Activated naive CD4-positive, alpha-beta T cell treated with anti-CD3 and anti-CD28 coated beads, Interleukin-2, amount 50 U/mL, for 16 hours (primary cell): ENCODE measurements around the gene DHRS9.

Experiments used
- DNase-seq: peaks from one replicate; pipeline ENCODE4 v3.0.0-alpha.2; 2020

DHRS9 gene

DNA sequence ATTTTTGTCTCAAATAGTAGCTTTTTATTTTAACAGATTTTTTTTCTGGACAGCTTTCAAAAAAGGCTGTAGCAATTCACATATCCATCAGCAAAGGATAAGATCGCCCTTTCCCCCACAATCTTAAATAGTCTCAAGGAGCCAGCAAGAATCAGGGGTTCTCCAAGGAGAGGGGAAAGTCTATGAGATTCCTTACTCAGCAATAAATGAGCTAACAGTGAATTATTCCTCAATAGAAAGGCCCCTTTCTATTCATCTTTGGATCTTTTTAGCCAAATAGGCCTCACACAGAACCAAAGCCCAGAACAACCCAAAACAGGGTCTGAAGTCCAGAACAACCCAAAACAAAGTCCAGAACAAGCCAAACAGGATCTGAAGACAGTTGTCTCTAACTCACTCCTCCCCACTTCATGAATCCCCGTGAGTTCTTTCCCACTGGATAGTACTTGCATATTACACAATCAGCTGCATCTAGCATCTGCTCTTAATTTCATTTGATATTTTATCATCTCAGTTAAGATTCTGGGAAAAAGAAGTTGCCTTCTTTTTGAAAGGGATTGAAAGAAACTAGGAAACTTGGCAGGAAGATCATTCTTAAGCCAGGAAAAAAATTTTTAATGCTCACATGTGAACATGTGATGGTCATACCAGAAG is 3.4 kb upstream of the DHRS9 start:
- no peak for DNase-seq

GRCh38 chr2:169066897-169067296 is 2.5 kb upstream of the DHRS9 start:
- DNase-seq: no peak

DNA sequence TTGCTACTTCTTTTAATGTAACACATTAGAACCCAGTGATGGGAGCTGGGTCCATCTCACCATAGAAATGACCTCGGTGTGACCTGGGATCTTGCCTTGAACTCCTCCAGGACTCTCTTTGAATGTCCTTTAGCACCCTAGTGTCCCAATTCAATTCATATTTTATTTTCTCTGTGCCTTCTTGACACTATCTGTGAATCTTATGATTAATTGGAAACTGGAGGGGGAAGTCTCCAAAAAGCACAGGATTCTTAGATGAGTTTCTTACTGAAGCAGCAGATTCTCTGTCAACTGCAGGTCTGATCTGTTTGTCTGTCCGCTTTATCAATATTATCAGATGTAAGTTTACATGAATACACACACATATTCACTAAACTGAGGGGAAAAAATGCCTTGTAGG is 470 bp downstream of the DHRS9 start:
- DNase-seq: no peak

DNA sequence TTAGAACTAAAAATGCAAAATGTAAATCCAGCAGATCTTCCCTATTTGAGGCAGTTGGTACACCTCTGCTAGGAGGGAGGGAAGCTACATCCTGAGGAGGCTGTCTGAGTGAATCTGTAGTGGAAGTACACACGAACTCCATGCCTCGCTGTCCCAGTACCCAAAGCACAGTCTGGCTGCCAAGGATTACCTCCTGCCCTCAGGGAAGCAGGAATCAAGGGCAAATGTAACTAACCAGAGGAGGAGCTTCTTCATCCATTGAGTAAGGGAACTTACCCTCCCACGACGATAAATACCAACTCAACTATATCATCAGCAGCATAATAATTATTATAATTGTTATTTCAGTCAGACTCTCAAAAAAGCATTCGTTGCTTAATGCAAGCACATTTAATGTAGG is 2.1 kb downstream of the DHRS9 start:
- no peak for DNase-seq

- no peak for DNase-seq
Observed at GRCh38 chr2:169072163-169072925, 3.0 kb downstream of the DHRS9 start.

- DNase-seq: no peak
Observed at GRCh38 chr2:169073211-169073962, 4.0 kb downstream of the DHRS9 start.

DNA sequence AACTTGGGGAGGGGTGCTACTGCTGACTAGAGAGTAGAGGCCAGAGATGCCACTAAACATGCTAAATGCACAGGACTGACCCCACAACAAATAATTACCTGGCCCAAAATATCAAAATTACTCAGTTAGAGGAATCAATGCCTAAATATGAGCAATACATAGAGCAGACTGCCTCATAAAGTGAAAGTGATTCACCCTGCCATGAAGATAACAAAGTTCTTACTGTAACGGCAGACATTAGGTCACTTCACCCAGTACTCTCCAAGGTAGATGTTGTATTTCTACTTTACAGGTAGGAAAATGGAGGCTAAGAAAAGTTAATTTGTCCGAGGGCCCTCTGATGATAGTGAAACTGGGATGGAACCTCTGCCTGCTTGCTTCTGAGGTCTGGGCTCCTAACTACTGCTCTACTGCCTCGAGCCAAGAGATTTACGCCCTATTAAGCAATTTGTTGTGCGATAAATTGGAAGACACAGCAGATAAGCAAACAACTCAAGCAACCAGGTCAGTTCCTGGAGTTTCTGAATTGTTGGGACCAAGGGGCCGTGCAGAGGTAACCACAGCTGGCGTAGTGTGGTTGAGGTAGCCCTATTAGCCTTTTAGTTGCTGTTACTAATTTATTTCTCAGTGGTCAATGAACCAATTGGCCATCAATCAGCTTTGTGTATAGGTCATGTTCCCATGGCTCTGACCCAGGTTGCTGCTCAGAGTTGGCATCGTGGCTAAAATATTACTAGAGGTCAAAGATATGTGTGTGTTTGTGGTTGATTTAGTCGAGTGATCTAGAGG is 4.8 kb downstream of the DHRS9 start:
- DNase-seq: no peak

GRCh38 chr2:169077674-169078240 is 8.4 kb downstream of the DHRS9 start:
- DNase-seq: no peak

- DNase-seq: no peak
Observed at GRCh38 chr2:169080250-169081069, 11.1 kb downstream of the DHRS9 start.

GRCh38 chr2:169081551-169081950 is 12.2 kb downstream of the DHRS9 start:
- DNase-seq: no peak

DNA sequence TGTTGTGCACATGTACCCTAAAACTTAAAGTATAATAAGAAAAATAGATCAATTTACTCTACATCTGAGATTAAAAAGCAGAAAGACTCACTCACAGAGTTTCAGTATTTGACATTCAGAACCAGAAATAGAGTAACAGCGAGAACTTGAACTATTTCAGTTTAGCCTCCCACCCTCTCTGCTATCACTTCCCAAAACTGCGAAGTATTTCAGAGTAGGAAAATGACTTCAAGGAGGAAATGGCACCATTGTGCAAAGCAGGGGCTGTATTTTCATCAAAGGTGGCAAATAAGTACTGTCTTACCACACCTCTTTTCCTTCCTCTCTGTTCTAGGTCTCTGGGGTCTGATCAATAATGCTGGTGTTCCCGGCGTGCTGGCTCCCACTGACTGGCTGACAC is 13.6 kb downstream of the DHRS9 start:
- no peak for DNase-seq

DNA sequence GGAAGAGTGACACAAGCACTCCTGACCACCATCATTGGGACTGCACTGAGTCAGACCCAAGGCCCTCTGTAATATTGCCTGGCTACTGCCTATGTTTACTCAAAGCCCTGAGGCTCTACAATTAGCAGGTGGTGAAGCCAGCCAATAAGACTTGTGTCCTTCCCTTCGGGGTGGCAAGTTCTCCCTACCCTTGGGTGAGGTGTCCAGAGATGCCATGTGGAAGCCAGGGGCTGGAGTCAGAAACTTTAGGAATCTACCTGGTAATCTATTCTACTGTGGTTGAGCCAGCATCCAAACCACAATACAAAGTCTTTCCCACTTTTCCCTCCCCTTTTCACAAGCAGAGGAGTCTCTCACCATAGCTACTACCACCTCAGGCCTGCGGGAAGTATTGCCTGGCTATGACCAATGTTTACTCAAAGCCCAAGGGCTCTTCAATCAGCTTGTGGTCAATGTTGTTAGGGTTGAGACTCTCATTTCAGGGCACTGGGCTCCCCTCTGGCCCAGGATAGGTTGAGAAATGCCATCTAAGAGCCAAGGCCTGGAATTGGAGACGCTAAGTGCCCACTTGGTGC is 17.6 kb downstream of the DHRS9 start:
- DNase-seq: no peak

- no peak for DNase-seq
Observed at GRCh38 chr2:169087757-169088379, 18.5 kb downstream of the DHRS9 start.

- DNase-seq: no peak
Observed at GRCh38 chr2:169089182-169089581, 19.8 kb downstream of the DHRS9 start.

- DNase-seq: no peak
Observed at GRCh38 chr2:169090133-169090820, 20.9 kb downstream of the DHRS9 start.

DNA sequence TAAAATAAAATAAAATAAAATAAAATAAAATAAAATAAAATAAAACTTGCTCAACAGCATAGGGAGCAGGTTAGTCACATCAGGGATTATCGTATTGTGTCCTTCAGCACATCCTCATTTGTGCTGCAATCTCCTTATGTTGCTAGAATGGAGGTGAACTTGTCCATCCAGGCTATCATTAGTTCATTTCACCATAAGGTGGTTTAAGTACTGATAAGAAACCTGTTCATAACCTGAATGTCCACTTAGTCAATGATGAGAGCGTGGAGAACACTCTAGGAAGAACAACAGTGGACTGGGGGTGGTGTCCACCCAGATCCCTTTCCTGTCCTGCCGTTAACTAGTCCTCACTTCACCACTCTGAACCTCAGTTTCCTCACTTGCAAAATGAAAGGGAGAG is 21.9 kb downstream of the DHRS9 start:
- no peak for DNase-seq

GRCh38 chr2:169091761-169092519 is 22.6 kb downstream of the DHRS9 start:
- no peak for DNase-seq

- no peak for DNase-seq
Observed at GRCh38 chr2:169093535-169093934, 24.2 kb downstream of the DHRS9 start.

GRCh38 chr2:169094676-169095075 is 25.3 kb downstream of the DHRS9 start:
- no peak for DNase-seq
